Lower leg skin (tissue), 3 donors: ENCODE measurements around the gene CHST15.

ENCODE experiments used
- POLR2A ChIP-seq, 2 donors: fragments of 450-650 bp; IDR thresholded peaks; one replicate each; pipeline ENCODE4 v1.6.1; 2016 to 2017; ENCODE audit warnings: antibody characterized with exemption in 2 of 2, mild to moderate bottlenecking in 1 of 2, moderate library complexity in 1 of 2
- TF ChIP-seq, protein P1 (sequence below), 3 donors: fragments of 450-650 bp; IDR thresholded peaks; one replicate each; pipeline ENCODE4 v1.5.1; 2016; ENCODE audit warnings: antibody characterized with exemption in 3 of 3, mild to moderate bottlenecking in 3 of 3, moderate library complexity in 2 of 3

DNA sequence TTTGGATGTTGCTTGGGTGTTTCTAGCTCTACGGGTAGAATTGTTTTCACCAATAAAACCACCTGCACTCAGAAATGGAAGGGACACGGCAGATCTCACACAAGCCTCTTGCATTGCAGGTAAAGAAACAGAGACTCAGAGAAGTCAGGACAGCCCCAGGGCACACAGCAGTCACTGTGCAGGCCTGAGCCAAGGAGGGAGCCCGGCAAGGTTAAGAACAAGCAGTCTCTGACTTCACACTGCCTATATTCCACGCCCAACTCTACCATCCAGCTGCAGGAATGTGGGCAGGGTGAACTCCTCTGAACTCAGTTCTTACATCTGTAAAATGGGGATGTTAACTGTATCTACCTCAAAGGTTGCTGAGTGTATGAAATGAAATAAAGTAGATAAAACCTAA lies 15.4 kb downstream of the CHST15 start:
- TF ChIP-seq, protein P1, sequence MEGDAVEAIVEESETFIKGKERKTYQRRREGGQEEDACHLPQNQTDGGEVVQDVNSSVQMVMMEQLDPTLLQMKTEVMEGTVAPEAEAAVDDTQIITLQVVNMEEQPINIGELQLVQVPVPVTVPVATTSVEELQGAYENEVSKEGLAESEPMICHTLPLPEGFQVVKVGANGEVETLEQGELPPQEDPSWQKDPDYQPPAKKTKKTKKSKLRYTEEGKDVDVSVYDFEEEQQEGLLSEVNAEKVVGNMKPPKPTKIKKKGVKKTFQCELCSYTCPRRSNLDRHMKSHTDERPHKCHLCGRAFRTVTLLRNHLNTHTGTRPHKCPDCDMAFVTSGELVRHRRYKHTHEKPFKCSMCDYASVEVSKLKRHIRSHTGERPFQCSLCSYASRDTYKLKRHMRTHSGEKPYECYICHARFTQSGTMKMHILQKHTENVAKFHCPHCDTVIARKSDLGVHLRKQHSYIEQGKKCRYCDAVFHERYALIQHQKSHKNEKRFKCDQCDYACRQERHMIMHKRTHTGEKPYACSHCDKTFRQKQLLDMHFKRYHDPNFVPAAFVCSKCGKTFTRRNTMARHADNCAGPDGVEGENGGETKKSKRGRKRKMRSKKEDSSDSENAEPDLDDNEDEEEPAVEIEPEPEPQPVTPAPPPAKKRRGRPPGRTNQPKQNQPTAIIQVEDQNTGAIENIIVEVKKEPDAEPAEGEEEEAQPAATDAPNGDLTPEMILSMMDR (IDR thresholded peaks at IDR 0.05): no peak
- no peak for TF ChIP-seq POLR2A (IDR thresholded peaks at IDR 0.05)
